Measurements from ENCODE around the gene TMEM271.
"Not testable (repeated sequence)": the region's sequence is repeated elsewhere in the genome, so short reads cannot be mapped to it uniquely, and the experiment has no call there.

The TMEM271 gene

DNA sequence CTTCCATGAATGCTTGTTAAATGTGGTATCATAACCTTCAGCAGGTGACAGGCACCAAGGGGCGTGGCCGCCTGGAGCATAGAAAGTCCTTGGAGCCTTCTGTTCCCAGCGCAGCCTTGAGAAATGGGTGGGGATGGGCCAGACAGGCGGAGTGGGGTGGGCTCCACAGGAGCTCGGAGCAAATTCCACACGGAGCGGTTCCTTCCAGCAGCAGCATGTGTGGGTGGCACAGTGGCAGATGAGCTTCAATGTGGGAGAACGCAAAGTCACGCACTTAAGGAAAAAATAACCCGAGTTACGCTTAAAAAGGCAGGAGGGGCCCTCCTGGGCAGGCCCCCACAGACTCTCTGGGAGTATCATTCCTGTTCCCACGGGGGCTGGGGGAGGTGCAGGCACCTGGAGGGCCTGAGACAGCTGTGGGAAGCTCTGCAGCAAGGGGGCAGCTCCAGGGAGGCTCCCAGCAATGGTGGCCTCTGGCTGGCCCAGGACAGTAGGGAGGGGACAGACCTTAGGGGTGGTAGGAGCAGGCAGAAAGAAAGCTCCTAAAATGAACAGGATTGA lies 15.3 kb downstream of the TMEM271 start:
- no peak for DNase-seq

DNA sequence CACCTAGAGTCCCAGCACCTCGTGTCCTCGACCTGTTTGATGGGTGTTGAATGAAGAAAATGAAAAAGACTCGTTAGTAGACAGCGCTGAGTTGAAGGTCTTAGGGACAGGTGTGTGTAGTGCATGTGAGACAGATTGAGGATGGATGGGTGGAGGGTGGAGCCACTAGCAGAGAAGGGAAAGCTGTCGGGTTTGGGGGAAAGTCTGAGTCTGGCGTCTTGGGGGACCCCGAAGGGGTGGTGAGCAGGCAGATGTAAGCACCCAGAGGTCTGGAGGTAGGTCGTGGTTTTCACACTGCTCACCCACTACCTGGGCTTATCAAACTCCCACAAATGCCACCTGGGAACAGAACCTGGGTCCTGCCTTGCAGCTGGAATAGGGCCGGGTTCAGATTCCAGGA lies 16.0 kb downstream of the TMEM271 start:
- DNase-seq: no peak

DNA sequence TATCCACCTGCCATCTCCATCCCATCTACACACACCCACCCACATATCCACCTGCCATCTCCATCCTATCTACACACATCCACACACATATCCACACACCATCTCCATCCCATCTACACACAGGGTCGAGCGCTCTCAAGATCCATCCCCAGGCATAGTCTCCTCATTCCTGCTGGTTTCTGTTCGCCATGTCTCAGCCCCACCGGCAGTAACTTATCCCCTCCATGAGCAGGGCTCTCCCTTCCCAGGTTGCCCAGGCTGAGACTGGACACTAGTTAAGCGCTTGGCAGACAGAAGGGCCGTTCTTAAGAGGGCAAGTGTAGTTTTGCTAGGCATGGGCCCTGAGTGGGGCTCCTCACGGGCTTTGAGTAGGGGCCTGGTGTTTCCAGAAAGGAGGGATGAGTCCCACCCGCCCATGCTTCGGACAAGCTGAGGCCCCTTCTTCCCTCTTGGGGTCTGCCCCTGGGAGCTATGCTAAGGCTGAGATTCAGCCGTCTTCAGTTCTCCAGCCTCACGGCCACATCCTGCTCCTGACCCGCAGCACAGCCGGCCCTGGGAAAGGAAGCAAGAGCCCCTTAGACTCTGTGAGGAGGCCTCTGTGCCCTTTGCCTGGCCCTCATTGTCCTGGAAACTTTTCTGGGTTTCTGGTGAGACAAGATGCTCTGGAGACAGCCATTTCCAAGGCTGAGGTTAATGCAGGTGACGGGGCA lies 20.4 kb downstream of the TMEM271 start:
- no peak for DNase-seq

DNA sequence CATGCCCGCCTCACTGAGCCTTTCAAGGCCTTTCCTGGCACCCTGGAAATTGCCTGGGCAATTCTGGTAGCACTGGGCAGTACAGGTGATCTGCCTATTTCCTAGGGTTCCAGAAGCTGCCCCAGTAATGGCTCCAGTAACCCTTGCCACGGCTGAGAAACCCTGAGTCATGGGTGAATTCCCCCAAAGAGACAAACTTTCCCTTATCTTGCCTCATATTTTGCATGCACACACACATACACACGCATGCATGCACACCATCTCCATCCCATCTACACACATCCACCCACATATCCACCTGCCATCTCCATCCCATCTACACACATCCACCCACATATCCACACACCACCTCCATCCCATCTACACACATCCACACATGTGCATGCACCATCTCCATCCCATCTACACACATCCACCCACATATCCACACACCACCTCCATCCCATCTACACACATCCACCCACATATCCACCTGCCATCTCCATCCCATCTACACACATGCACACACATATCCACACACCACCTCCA lies 21.2 kb downstream of the TMEM271 start:
- DNase-seq: not testable (repeated sequence)

DNA sequence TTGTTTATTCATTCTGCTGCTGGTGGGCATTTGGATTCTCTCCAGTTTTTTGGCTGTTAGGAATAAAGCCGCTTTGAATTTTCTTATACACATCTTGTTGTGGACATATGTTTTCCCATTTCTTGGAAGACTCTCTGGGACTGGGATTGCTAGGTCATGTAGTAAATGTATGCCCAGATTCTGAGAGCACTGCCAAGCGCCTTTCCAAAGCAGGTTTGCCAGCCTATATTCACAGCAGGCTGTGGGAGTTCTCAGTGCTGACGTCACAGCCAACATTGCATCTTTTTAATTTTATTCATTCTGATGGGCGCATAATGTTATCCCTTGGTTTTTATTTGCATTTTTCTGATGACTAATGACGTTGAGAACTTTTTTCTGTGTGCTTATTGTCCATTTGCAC lies 24.1 kb downstream of the TMEM271 start:
- DNase-seq: no peak

DNA sequence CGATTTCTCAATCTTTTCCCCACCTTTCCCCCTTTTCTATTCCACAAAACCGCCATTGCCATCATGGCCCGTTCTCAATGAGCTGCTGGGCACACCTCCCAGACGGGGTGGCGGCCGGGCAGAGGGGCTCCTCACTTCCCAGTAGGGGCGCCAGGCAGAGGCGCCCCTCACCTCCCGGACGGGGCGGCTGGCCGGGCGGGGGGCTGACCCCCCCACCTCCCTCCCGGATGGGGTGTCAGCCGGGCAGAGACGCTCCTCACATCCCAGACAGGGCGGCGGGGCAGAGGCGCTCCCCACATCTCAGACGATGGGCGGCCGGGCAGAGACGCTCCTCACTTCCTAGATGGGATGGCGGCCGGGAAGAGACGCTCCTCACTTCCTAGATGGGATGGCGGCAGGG lies 25.8 kb downstream of the TMEM271 start:
- DNase-seq: not testable (repeated sequence)

DNA sequence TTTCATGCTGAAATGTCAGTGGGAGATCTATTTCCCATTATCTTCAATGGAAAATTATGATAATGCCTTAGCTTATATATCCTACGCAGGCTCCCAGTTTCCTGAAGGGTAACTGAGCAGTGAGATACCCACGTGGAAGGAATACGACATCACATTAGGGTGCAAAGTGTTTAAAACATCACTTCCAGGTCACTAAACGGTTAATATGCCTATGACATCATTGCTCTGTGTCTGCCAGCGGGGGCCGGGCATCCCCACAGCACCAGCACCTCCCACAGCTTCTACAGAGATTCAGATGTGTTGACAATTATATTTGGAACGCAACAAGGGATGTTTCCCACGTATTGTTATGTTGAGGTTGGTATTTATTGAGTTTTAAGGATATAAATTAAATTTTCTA lies 27.1 kb downstream of the TMEM271 start:
- DNase-seq: no peak

DNA sequence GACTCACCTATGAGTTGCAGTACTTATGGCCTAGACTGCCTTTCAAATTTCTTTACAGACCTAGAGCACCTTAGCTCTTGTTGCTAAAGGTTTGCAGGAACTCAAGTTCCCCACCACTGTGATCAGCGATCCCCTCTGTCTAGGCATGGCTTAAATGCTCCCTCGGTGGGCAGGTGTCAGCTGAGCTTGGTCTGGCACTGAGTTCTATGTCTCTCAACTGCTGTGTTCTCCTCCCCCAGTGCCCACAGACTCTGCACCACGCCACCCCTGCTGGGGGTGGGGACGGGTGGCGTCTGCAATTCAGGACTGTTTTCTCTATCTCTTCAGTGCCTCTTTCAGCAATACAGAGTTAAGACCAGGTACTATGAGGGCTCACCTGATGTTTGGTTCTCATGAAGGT lies 30.5 kb downstream of the TMEM271 start:
- DNase-seq: no peak

DNA sequence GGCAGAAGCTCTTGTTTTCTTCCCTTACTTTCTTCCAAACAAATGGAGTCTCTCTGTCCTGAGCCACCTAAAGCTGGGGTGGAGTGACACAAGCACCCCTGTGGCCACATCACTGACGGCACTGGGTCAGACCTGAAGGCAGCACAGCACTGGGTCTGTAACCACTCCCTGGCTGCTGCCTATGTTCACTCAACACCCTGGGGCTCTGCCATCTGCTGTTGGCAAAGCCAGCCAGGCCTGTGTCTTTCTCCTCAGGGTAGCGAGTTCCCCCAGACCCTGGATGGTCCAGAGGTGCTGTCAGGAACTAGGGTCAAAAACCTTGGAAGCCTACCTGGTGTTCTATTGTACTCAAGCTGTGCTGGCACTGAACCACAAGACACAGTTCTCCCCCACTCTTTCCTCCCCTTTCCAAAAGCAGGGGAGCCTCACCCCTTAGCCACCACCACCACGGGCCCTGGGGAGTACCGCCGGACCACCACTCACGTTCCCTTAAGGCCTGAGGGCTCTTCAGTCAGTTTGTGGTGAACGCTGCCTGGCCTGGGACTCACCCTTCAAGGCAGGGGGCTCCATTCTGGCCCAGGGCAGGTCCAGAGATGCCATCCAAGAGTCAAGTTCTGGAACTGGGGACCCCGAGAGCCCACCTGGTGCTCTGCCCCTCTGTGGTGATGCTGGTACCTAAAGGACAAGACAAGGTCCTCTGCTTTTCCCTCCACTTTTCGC lies 31.5 kb downstream of the TMEM271 start:
- DNase-seq: no peak

DNA sequence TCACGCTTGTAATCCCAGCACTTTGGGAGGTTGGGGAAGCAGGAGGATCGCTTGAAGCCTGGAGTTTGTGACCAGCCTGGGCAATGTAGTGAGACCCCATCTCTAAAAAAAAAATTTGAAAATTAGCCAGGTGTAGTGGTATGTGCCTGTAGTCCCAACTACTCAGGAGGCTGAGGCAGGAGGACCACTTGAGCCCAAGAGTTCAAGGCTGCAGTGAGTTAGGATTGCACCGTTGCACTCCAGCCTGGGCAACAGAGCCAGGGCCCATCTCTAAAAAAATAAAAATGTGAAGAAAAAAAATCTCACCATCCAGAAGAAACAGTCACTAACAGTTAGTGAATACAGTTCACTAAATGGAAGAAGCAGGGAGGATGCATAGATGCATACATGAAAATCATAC lies 34.8 kb downstream of the TMEM271 start:
- no peak for DNase-seq

DNA sequence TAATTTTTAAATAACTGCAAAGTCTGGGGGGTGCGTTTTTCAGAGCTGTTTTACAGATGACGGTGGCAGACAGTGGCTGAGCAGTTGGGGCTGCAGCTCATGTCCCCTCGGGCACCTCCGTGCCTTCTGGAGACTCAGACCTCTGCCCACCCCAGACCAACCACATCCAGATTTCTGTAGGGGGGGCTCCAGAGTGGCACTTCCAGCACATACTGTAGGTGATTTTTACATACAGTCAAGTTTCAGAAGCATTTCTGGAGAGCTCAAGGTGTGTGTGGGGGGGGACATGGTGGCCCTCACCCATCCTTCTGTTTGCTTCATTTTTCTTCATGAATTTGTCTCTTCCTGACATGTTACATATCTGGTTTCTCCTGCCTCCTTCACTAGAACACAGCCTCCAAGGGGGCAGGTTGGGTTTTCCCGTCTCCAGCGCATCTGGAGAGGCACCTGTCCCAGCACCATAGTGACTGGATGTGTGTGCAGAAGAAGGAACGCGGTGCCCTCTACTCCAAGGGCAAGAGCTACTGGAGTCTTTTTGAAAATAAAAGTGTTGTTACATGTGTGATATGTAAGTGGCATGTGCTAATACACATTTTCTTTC lies 37.5 kb downstream of the TMEM271 start:
- no peak for DNase-seq

DNA sequence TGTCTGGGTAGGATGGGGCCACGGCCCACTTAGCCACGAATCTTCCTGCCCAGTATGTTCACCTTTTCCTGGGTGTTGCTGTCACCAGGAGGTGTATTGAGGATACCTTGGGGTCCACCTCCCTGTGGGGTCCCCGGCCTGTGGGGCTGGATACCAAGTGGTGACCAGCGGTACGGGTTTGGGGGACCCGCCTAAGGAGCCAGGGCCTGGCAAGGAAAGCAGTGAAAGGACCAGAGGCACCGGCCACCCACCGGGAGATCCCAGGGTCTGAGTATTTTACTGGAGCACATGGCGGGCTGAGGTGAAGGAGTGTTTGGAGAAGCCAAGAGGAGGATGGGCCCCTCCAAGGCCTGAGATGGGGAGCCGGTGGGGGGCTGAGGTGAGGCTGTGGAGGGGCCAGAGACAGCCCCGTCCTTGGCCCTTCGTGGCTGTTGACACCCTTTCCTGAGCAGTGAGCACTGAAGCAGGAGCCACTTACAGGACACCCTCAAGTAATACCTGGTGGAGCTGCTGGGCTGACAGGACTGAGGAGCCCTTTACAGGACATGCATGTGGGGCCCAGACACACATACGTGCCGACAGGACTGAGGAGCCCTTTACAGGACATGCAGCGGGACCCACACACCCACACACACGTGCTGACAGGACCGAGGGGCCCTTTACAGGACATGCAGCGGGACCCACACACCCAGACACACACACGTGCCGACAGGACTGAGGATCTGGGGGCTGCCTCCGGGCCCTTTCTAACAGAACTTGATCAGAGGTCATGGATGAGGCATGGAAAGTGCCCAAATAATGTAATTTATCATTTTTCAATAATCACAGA lies 38.4 kb downstream of the TMEM271 start:
- DNase-seq: no peak

DNA sequence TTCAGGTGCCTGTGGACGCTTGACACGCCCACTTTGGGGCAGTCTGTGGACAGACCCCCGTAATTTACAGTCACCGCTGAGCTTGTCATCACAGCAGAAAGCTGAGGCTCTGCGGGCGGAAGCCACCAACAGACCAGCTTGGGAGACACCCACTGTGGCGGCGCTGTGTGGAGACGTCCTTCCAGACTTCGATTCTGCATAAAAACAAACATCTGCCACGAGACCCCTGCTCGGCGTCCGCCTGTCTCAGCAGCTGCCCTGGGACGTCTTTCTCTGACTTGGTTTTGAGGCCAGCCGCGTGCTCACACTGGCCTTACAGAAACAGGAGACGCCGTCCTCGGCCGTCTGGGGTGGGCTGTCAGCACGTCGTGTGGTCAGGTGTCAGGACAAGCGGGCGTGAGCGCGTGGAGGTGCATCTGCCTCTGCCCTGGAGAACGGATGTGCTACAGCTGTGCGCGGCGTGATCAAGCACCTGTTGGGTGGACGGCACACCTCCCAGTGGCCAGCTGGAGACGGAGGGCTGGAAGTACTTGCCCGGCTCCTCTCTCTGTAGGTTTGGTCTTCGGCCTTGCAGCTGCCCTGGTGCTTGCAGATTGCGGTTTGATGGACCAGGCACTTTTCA lies 39.6 kb downstream of the TMEM271 start:
- no peak for DNase-seq

DNA sequence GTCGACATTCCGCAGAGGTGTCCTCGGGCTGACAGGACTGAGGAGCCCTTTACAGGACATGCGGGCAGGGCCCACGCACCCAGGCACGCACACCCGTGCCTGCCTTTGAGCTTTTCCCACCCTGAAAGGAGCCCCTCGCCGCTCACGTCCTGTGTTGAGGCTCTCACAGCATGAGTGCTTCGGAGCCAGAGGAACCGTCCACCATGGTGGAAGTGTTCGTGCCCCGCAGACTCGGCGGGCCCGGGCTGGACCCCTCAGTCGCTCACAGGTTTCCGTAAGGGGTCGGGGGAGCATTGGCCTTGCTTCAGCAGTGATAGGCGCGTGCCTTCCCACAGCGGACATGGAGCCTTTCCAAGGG lies 40.2 kb downstream of the TMEM271 start:
- no peak for DNase-seq

DNA sequence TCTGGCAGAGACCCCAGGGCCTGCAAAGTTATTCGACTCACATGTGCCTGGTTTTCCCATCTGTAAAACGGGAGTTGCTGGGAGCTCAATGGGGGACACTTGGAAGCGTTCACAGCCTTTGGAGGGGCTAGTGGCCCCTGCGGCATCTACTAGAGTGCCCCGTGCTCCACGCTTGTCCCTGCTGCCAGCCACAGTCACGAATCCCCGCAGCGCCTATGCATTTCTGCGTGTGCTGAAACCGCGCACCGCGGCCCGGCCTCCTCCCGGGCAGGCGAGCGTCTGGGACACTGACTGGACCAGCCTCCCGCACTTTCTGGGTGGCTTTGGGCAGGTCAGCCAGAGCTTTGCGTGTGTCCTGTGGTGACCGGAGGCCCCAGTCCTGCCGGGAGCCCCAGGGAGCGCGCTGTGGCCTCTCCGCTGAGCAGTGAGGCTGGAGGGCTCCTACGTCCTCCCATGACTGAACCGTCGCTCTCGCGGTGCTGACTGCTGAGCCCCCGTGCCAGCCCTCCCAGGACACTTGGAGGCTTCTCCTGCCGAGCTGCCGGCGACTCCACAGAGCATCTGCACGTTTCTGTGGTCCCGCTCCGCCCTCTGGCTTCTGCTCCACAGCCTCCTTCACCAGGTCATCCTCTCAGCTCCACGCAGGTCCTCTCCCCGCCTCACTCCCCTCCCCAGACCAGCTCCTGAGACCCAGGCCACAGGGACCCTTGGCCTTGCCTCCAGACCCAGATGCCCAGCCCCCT lies 40.7 kb downstream of the TMEM271 start:
- DNase-seq: no peak

DNA sequence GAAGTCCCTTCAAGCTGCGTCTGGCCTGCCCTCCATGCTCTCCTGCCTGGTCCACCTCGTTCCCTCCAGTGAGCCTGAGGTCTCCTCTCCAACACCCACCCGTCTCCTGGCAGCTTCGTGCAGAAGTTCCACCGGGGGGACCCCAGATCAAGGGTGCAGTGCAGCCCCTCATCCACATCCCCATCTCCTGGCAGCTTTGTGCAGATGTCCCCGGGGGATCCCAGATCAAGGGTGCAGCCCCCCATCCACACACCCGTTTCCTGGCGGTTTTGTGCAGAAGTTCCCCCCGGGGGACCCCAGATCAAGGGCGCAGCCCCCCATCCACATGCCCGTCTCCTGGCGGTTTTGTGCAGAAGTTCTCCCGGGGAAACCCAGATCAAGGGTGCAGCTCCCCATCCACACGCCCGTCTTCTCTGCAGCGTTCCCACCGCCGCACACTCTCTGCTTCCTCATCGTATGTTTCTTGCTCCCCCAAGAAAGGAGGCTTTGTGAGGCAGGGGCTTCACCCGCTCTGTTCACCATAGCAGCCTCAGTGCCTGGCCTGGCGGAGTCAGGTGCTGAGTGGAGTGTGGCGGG lies 41.4 kb downstream of the TMEM271 start:
- DNase-seq: no peak

DNA sequence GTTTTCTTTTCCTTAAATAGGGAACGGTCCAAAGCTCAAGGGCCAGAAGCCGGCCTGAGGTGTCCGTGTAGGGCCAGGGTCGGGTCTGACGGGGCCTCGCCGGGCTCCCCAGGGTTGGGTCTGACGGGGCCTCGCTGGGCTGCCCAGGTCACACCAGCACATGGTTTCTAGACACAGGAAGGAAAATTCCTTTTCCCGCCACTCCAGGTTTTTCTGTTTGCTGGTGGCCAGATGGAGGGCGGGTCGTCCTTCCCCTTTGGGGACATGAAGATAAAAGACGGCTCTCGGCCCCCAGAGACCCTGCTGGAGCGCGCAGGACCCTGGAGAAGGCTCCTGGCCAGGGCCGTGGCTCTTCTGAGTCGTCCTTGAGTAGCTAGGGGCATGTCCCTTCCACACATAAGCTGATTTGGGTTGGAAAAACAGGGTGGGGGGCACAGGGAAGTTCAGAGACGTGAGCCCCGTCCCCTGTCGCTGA lies 42.0 kb downstream of the TMEM271 start:
- DNase-seq: no peak

DNA sequence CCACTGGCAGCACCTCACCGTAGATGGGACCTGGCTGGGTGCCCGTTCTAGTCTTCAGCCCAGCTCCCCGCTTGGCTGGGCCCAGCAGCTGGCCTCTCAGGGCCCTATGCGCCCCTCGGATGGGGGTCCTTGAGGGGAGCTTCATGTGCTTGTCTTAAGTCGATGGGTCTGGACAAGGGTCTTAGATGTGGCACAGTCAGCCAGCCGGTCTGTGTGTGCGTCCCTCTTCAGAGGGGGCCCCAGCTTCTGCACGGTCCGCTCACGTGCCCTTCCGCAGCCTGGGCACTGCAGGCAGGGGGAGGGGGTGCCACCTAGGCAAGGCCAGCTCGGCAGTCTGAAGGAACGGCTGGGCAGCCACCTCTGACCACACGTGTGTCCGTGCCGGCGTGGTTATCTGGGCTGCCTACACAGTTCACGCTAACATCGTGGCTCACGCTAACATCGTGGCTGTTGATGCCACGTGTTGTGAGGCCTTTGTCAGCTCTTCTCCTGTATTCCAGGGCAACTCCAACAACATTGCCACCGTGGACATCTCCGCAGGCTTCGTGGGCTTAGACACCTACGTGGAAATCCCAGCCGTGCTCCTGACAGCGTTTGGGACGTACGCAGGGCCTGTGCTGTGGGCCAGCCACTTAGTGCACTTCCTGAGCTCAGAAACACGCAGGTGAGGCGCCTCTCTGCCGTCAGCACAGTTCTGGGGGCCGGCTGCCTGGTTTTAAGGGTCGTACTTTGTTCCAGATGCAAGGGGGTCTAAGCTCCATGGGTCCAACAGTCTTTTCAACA lies 42.6 kb downstream of the TMEM271 start:
- DNase-seq: no peak

DNA sequence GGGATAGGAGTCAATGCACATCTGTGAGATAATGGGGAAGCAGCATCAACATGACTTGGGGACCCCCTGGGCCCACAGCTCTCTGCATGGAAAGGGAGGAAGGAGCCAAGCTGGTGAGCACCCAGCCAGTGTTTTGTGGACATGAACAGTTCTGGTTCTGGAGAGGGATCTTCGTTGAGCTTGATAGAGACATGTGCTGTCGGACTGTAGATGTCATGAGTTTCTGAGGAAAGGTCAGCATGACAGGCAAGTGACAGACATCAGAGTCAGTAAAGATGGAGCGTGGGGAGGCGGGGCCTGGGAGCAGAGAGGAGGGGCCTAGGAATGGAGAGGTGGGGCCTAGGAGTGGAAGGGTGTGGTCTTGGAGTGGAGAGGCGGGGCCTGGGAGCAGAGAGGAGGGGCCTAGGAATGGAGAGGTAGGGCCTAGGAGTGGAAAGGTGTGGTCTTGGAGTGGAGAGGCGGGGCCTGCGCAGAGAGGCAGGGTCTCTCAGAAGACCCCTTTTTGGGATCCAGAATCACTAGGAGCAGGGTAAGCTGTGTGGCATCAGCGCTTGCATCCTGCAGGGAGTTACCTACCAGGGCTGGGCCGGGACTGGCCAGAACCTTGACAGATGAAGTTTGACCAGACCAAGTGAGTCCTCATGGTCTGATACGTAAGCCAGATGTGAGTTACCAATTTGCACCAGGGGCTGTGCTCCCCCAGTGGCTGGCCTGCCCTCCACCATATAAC lies 43.3 kb downstream of the TMEM271 start:
- DNase-seq: no peak
